Osteoblast (primary cell): ENCODE measurements around the gene SELENOO. TPM values are rescaled to one million over a fixed set of nuclear protein-coding genes. Genes with fewer than 3 reads are reported as not detected.

Experiments
- DNase-seq: peaks from one replicate; pipeline ENCODE4 v3.0.0; 2011; ENCODE audit warnings: low spot score, mixed read lengths; ENCODE audit not compliant: insufficient read length; ENCODE audit errors: missing footprints
- H2AFZ ChIP-seq: 2 replicates; pipeline ENCODE4 v1.6.0; 2011; ENCODE audit warnings: mild to moderate bottlenecking, low read length
- H3K27ac ChIP-seq: 2 replicates; pipeline ENCODE4 v1.5.1; 2011; ENCODE audit warnings: mild to moderate bottlenecking, low read depth, low read length, moderate library complexity
- H3K27me3 ChIP-seq: 2 replicates; pipeline ENCODE4 v1.6.0; 2012; ENCODE audit warnings: mild to moderate bottlenecking, control low read depth, inconsistent platforms, low read length, moderate library complexity; ENCODE audit not compliant: insufficient read depth
- H3K36me3 ChIP-seq: 2 replicates; pipeline ENCODE4 v1.5.1; 2011; ENCODE audit warnings: mild to moderate bottlenecking, low read length, control low read depth, moderate library complexity; ENCODE audit not compliant: insufficient read depth
- H3K4me1 ChIP-seq: 2 replicates; pipeline ENCODE4 v1.5.1; 2011; ENCODE audit warnings: mild to moderate bottlenecking, low read length, control low read depth, moderate library complexity; ENCODE audit not compliant: insufficient read depth
- H3K4me2 ChIP-seq: 2 replicates; pipeline ENCODE4 v1.6.0; 2011; ENCODE audit warnings: mild to moderate bottlenecking, low read length; ENCODE audit not compliant: insufficient read depth
- H3K4me3 ChIP-seq: fragments of 200-600 bp; sonication (generic); 3 replicates; pipeline ENCODE4 v1.5.1; 2012; ENCODE audit warnings: mild to moderate bottlenecking, low read length, inconsistent platforms; ENCODE audit not compliant: insufficient read depth
- H3K79me2 ChIP-seq: 2 replicates; pipeline ENCODE4 v1.6.0; 2012; ENCODE audit warnings: mild to moderate bottlenecking, low read length, control low read depth, inconsistent platforms; ENCODE audit not compliant: insufficient read depth
- H3K9me3 ChIP-seq: 2 replicates; pipeline ENCODE4 v1.5.1; 2011; ENCODE audit warnings: low read depth, low read length, control low read depth
- H4K20me1 ChIP-seq: 2 replicates; pipeline ENCODE4 v1.6.0; 2012; ENCODE audit warnings: mild to moderate bottlenecking, low read length, control low read depth; ENCODE audit not compliant: insufficient read depth
- total RNA-seq: library from RNA; depleted of rRNA; stranded (reverse); fragments of >200 nt; gene quantifications from 2 replicates; pipeline ENCODE4 v1.2.3, GENCODE V29; 2012
- TF ChIP-seq, protein P1 (sequence below): IDR thresholded peaks from 2 replicates; pipeline ENCODE4 v1.5.1; 2011; ENCODE audit warnings: mild to moderate bottlenecking, low read depth, low read length, moderate library complexity; ENCODE audit errors: extremely low read depth

The SELENOO gene
- total RNA-seq, 1 donor, result 15.6 TPM

DNA sequence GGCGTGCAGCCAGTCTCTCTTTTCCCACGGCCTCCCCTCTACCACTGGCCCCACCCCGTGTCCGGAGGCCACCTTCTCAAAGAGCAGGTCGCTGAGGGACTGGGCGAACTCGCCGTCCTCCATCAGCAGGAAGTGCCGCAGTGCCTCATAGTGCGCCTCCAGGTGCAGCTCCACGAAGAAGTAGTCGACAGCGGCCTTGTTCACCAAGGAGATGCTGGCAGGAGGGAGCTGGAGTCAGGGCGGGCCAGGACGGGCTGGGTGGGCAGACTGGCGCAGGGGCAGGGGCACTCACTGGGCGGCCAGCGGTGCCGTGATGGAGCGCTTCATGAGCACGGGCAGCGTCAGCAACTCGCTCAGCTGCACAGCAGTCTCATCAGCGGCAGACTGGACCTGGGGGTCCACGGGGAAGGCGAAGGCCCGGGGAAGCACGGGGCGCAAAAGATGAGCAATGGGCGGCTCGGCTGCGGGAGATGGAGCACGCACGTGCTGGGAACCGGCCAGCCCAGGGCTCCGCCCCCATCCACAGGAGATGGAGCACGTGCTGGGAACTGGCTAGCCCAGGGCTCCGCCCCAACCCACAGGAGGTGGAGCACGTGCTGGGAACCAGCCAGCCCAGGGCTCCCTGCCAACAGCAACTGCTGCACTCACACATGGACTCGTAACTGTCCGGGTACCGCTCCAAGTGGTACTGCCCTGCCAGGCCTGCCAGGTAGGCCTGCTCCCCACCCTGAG lies 18.4 kb downstream of the SELENOO start:
- Histone ChIP-seq H3K9me3 (no peaks in the 10 kb centered on the region), H3K27me3 (no peaks in the 10 kb centered on the region), H3K36me3 (peaks cover 64% of the 10 kb centered on the region), H3K4me1 (no peaks in the 10 kb centered on the region), H4K20me1 (peaks cover 20% of the 10 kb centered on the region), H3K27ac (no peak overlapping the region), H2AFZ (no peak overlapping the region), H3K4me2 (no peak overlapping the region), H3K79me2 (peaks cover 10% of the 10 kb centered on the region), H3K4me3 (no peak overlapping the region)
- TF ChIP-seq, protein P1, sequence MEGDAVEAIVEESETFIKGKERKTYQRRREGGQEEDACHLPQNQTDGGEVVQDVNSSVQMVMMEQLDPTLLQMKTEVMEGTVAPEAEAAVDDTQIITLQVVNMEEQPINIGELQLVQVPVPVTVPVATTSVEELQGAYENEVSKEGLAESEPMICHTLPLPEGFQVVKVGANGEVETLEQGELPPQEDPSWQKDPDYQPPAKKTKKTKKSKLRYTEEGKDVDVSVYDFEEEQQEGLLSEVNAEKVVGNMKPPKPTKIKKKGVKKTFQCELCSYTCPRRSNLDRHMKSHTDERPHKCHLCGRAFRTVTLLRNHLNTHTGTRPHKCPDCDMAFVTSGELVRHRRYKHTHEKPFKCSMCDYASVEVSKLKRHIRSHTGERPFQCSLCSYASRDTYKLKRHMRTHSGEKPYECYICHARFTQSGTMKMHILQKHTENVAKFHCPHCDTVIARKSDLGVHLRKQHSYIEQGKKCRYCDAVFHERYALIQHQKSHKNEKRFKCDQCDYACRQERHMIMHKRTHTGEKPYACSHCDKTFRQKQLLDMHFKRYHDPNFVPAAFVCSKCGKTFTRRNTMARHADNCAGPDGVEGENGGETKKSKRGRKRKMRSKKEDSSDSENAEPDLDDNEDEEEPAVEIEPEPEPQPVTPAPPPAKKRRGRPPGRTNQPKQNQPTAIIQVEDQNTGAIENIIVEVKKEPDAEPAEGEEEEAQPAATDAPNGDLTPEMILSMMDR, result no peak
- peak; percentile 96 for DNase-seq

DNA sequence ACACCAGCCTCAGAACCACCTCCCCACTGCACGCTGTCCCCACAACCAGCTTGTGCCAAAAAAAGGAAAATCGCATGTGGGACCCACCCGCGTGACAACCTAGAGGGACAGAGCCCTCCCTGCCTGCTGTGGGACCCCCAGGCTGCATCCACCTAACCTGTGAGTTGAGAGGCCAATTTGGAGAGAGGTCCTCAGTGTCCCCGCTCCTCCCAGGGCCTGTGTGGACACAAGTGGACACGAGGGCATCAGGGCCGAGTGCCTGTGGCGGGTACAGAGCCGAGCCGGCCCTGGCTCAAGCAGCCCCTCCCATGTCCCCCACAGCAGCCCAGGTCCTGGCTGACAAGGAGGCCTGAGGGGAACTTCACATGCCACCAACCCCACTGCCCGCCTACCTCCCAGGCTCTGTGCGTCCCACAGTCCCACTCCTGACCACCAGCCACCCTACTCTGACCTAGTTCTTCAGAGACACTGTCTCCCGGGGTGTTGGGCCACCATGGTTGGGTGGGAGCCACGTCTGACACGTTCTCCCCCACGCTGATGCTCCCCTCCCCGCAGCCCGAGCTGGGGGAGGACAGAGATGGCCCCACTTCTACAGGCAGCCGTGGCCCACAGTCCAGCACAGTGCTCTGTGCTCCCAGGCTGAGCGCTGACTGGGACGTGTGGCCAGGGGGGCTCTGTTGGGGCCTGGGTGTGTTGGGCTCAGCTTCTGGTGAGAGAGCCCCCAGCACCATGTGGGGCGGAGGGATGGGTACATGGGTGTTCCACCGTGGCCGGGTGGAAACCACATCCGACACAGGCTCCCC lies 19.2 kb downstream of the SELENOO start:
- Histone ChIP-seq H3K4me1 (no peaks in the 10 kb centered on the region), H3K4me2 (no peak overlapping the region), H2AFZ (no peak overlapping the region), H3K79me2 (peaks cover 4% of the 10 kb centered on the region), H3K4me3 (no peak overlapping the region), H3K27me3 (no peaks in the 10 kb centered on the region), H3K27ac (no peak overlapping the region), H4K20me1 (peaks cover 17% of the 10 kb centered on the region), H3K9me3 (no peaks in the 10 kb centered on the region), H3K36me3 (peaks cover 62% of the 10 kb centered on the region)
- TF ChIP-seq, protein P1, result no peak
- peak; percentile 77 for DNase-seq

GRCh38 chr22:50220603-50221409 lies 20.0 kb downstream of the SELENOO start:
- TF ChIP-seq, protein P1, result no peak
- no peaks in the 10 kb centered on the region for H3K9me3 ChIP-seq
- H3K27me3 ChIP-seq, result no peaks in the 10 kb centered on the region
- peaks cover 10% of the 10 kb centered on the region for H4K20me1 ChIP-seq
- no peaks in the 10 kb centered on the region for H3K4me1 ChIP-seq
- no peak overlapping the region for H3K4me3 ChIP-seq
- DNase-seq, result peak; percentile 49
- H2AFZ ChIP-seq, result no peak overlapping the region
- peaks cover 60% of the 10 kb centered on the region for H3K36me3 ChIP-seq
- no peaks in the 10 kb centered on the region for H3K79me2 ChIP-seq
- H3K27ac ChIP-seq, result no peak overlapping the region
- no peak overlapping the region for H3K4me2 ChIP-seq
